Body of pancreas (tissue), 4 donors: ENCODE measurements around the gene LMNTD1.

Source experiments
- POLR2A ChIP-seq, 3 donors: fragments of 450-650 bp; IDR thresholded peaks; one replicate each; pipeline ENCODE4 v1.6.1; 2016; ENCODE audit warnings: antibody characterized with exemption in 3 of 3, mild to moderate bottlenecking in 2 of 3
- TF ChIP-seq, protein P1 (sequence below), 7 experiments: fragments of 450-650 bp in 4 of 7; fragments of 200-600 bp in 3 of 7; sonication (generic) in 3 of 7; IDR thresholded peaks; one replicate each; pipeline ENCODE4 v1.5.1; 2016 to 2019; ENCODE audit warnings: antibody characterized with exemption in 7 of 7

GRCh38 chr12:25594376-25594775 is 41.3 kb upstream of the LMNTD1 start:
- TF ChIP-seq, protein P1, sequence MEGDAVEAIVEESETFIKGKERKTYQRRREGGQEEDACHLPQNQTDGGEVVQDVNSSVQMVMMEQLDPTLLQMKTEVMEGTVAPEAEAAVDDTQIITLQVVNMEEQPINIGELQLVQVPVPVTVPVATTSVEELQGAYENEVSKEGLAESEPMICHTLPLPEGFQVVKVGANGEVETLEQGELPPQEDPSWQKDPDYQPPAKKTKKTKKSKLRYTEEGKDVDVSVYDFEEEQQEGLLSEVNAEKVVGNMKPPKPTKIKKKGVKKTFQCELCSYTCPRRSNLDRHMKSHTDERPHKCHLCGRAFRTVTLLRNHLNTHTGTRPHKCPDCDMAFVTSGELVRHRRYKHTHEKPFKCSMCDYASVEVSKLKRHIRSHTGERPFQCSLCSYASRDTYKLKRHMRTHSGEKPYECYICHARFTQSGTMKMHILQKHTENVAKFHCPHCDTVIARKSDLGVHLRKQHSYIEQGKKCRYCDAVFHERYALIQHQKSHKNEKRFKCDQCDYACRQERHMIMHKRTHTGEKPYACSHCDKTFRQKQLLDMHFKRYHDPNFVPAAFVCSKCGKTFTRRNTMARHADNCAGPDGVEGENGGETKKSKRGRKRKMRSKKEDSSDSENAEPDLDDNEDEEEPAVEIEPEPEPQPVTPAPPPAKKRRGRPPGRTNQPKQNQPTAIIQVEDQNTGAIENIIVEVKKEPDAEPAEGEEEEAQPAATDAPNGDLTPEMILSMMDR (IDR thresholded peaks at IDR 0.05) = no peak
- no peak for TF ChIP-seq POLR2A (IDR thresholded peaks at IDR 0.05)
